ENCODE measurements around the gene HOXC5.
A peak's percentile ranks its signal among the peaks of the same experiment; 100 is the strongest.

Gene HOXC5

DNA sequence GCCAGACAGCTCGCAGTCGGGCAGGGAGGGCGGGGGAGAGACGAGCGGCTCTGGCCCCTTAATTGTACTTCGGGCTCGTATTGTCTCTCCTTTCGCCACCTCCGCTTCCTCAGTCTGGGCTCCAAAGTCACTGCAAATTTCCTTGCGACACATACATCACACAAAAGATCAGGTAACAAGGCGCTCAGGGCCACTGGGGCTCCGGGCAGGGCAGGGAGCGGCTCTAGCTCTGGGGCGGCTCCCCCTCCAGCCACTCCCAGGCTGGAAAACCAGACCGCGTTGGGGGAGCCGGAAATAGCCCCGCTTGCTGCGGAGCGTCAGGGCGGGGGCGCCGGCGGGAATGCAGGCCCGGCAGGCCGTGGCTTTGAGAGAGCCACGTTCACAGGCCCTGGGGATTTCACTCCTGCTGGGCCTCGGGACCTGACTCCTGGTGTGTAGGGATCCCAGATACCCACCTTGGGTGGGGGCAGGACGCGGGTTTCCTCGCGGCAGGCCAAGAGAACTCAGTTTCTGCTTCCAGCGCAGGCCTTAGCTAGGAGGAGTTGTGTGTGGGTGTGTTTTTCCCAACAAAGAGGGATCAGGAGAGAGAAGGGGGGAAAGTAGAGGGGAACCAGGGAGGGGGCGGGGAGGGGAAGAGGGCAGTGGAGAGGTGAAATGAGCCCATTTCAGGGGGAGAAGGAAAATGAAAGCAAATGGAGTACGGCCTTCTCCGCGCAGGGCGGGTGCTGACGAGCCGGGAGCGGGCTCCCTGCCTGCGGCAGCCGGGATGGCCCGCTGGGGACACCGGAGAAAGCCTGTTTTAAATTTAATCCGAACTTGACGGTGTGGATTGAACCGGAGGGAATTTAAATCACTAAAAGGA lies 37.2 kb upstream of the HOXC5 start:
- no peak for DNase-seq (ENCODE audit: low read depth, low spot score)

DNA sequence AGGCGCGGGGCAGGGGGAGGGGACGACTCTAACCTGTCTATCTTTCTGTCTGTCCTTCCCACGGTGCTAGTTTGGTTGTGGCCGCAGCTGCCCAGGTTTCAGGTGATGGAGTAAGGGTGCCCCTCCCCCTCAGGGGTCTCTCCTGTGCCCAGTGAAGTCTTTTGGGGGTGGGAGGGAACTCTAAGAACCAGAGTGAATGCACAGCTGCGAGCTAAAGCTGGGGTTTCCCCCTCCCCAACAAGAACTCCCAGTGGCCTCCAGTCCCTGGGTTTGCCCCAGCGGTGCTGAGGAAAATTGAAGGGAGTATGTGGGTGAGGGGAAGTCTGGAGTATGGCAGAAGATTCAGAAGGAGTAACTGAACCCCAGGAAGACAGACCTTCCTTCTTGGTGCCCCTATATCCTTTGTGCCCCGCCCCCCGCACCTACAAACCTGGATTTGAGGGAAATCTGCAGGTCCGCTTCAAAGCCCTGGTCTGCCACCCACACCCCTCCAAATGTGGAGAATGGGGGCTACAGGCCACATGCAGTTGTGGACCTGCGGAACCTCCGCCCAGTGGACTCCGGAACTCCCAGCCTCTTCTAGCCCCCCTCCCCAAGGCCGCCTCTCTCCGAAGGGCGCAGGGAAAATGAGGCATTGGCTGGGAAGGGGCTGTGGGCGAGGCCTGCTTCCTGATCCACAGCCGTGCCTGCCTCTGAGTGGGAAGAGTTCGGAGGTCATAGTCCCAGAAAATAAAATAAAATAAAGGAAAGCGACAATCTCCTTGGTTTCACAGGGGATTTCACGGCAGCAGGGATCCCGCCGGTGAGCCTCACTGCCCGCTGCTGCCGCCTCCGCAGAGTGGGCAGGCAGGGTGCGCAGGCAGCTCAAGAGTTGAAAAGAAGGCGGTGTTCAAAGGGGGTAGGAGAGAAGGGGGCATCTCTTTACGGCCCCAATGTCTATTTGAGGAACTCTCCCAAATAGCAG lies 36.3 kb upstream of the HOXC5 start:
- no peak for DNase-seq (ENCODE audit: low read depth, low spot score)

DNA sequence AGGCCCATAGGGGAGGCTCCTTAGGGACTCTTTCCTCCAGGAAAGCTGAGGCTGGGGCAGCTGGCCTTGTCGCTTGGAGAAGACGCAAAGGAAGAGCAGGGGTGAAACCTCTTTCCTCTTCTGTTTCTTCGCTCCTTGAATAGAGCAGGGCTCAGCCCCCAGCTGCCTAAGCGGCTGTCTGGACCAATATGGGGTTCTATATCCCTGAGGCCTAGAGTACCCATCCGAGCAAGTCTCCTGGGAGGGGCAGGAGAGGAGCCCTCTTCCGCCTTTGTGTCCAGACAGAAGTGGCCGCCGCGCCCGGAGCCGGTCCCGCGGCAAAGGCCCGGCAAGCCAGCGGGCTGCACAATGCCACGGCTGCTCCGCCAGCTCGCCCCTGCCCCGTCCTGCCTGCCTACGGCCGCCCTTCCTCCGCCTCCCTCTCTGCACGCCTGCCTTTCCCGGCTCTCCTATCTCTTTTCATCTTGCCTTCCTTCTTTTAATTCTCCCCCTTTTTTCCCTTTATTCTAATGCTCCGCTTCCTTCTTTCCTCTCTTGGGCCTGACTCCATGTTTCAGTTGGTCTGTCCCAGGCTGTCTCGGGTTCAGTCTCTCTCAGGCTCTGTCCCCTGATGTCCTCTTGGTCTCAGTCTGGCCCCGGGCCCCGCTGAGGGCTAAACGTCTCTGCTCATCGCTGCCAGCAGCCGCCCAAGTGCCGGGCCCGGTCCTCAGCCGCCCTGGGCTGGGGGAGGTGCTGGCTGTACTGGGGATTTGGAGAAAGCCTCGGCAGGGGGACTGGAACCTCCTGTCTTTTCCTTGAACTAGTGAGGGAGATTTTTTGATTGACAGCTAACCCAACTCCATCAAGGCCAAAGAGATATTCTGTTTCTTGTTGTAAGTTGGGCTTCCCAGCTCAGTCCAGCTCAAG lies 35.4 kb upstream of the HOXC5 start:
- DNase-seq (ENCODE audit: low read depth, low spot score): no peak

DNA sequence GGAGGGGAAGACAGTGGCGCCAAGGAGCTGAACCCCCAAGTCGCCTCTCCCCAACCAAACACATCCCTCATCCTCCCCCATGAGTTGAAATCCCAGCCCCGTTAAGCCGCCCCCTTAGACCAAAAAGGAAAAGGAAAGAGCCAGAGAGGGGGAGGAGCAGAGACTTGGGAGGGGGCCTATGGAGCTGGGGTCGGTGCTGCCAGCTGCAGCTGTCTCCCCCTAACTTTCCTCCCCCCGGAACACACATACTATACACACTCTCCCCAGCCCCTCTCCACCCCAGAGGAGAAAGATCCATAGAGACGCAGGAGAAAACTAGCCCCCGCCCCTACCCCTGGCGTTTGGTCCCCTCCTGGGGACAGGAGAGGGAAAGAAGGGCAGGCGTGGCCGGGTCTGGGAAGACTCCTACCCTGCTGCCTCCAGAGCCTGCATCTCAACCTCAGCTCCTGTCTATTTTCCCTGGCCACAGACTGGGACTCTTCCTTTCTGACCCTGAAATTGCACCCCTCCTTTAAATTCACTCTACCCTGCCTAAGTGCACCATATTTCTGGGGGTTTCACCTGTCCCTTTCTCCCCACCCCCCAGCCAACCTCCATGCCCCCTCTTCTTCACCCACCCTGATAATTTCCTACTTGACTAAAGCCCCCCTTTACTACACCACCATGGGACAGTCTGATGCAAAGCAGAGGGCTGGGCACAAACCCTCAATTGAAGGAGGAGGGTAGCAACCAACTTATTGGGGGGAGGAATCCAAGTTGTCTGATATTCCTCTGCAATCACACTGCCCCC lies 34.5 kb upstream of the HOXC5 start:
- no peak for DNase-seq (ENCODE audit: low read depth, low spot score)

DNA sequence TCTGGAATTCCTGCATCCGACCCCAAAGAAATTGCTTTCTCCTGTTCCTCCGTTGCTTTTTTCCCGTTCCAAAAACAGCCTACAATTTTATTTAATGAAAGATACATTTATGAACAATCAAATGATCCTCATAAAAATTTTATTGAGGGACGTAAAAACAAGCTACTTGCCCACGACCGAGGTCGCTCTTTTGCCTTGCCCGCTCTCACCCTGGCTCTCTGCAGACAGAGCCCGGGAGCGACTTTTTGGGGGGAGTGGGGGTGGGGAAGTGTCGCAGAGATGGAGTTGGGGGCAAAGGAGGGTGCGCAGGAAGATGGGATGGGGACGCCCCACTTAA lies 34.0 kb upstream of the HOXC5 start:
- DNase-seq (ENCODE audit: low read depth, low spot score): no peak

DNA sequence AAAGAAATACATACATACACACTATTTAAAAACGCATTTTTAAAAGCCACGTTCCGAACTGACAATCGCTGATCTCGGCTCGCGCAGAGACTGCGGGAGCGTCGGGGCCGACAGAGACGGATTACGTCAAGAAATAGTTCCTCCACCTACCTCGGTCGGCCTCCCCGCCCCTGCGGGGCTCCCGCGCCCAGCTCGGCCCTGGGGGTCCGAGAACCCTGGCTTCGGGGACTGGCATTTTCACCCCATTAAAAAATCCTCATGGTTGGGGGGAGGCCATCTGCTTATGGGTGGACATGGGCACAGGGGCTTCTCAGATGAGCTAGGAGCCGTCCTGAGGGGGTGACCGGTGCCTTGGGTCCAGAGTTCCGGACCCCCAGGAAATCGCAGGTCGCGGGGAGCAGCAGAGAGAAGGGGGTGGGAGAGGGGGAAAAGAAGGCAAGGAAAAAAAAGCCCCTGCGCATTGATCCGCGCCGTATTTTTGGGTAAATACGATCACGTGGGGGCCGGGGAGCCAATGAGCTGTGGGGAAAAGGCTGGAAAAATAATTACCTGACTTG lies 33.2 kb upstream of the HOXC5 start:
- DNase-seq (ENCODE audit: low read depth, low spot score): no peak

DNA sequence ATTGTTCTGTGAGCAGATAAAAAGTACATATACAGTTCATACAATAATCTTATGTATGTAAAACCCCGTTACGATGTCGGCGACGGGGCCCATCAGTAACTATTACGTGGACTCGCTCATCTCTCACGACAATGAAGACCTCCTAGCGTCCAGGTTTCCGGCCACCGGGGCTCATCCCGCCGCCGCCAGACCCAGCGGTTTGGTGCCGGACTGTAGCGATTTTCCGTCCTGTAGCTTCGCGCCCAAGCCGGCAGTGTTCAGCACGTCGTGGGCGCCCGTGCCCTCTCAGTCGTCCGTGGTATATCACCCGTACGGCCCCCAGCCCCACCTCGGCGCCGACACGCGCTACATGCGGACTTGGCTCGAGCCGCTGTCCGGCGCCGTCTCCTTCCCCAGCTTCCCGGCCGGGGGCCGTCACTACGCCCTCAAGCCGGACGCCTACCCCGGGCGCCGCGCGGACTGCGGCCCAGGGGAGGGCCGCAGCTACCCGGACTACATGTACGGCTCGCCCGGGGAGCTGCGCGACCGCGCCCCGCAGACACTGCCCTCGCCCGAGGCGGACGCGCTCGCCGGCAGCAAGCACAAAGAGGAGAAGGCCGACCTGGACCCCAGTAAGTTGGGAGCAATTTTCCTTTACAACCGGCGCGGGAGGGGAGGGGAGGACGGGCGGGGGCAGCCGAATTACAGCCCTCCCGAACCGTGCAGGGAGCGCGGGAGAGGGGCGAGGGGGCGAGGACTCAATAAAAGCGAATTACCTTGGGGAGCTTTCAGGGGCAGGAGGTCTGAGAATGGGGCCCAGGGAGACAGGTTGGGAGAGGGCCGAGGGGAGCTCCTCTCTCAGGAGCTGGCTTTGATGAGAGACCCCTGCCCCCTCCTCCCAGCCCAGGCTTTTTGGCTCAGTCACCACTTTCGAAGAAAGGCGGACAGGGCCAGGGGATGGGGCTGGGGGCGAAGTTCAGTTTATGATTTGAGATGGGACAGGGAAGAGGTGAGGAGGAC lies 32.4 kb upstream of the HOXC5 start, which contains the start of gene HOXC9:
Gene HOXC9 (plus strand): TSS at position 46 of the 999 bp plus-strand sequence. CDS start 28 bp downstream, at position 74.
- no peak for DNase-seq (ENCODE audit: low read depth, low spot score)

DNA sequence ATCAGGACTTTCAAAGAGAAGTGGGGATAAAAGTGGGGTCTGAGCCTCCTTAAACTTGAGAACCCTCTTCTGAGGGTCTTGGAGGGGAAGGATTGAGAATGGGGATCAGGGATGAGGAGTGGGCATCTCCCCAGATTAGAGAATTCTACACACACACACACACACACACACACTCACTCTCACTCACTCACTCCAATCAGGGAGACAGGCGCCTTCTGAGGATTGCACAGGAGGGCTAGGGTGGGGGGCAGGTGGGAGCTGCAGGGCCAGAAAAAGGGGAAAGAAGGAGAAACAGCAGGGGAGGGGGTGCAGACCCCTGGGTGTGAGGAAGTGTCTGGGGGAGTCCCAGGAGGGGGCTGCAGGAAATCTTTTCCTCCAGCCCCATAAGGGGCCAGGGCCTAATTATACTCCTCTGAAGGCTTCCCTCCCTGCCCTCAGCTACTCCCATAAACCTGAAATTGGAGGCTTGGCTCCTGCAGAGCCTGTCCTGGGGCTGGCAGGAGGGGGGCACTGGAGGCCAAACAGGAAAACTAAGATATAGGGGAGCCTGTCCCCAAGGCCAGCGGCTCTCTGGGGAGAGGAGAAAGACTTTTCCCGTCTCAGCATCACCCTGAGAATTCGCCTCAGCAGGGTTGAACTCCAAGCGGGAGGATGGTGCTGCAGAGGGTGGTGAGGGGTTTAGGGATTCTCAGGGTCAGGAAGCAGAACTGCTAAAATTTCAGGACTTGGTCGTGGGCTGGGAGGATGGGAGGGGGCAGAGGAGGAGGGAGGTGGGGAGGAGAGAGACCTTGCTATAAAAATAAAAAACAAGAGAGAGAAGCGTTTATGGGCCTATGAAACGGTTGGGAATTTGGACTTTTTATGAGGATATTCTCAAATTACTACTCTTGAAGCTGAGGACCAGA lies 31.3 kb upstream of the HOXC5 start:
- no peak for DNase-seq (ENCODE audit: low read depth, low spot score)

DNA sequence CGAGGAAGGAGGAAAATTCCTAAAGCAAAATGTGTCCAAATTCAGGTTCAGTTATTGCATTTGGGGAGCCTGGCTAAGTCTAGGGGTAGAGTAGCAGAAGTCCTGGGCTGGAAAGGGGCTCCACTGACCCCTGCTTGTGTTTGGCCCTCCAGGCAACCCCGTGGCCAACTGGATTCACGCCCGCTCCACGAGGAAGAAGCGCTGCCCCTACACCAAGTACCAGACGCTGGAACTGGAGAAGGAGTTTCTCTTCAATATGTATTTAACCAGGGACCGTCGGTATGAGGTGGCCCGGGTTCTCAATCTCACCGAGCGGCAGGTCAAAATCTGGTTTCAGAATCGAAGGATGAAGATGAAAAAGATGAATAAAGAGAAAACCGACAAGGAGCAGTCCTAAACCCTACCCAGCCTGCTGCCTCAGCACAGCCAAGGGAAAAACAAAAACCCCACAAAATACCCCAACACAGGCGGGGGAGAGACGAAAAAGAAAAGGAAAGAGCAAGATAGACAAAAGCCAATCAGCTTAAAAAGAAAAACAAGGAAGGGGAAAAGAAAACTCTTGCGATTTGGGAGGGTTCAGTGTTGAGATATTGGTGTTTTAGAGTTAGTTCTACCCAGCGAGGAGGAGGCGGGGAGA lies 30.5 kb upstream of the HOXC5 start:
- DNase-seq (ENCODE audit: low read depth, low spot score): no peak

DNA sequence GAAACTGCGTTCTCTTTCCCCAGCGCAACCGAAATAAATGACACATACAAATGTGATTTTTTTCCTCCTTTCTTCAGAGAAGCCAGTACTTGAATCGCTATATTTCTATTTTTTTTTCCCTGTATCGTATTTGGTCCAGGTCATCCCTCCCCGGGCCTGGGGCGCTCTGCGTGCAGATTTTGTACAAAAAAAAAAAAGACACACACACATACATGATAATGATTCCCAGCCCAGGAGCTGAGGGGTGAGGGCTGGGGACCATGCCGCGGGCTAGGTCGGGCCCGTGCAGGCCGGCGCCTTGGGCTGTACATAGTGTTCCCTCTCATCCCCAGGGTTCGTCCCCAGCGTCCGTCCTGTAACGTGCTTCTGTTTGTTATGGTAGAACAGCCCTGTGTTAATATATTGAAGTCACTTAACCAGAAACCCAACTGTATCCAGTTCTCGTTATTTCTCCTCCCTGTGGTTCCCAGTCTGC lies 29.9 kb upstream of the HOXC5 start:
- DNase-seq (ENCODE audit: low read depth, low spot score): no peak

DNA sequence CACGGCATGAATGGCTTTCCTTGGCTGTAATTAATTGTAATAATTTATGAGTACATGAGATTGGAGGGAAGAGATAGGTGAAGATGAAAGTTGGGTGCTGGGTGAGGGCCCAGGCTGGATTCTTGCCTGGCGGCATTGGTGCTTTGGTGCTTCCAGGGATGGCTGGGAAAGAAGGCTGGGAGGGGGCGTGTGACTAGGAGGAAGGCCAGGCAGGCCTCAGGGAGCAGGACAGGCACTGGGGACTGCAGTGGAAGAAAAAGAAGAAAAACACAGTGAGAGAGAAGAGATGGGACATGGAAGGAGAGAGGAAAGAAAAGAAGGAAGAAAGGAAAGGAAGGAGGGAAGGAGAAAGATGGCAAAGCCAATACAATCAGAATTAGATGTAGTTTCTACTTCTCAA lies 29.2 kb upstream of the HOXC5 start:
- no peak for DNase-seq (ENCODE audit: low read depth, low spot score)

DNA sequence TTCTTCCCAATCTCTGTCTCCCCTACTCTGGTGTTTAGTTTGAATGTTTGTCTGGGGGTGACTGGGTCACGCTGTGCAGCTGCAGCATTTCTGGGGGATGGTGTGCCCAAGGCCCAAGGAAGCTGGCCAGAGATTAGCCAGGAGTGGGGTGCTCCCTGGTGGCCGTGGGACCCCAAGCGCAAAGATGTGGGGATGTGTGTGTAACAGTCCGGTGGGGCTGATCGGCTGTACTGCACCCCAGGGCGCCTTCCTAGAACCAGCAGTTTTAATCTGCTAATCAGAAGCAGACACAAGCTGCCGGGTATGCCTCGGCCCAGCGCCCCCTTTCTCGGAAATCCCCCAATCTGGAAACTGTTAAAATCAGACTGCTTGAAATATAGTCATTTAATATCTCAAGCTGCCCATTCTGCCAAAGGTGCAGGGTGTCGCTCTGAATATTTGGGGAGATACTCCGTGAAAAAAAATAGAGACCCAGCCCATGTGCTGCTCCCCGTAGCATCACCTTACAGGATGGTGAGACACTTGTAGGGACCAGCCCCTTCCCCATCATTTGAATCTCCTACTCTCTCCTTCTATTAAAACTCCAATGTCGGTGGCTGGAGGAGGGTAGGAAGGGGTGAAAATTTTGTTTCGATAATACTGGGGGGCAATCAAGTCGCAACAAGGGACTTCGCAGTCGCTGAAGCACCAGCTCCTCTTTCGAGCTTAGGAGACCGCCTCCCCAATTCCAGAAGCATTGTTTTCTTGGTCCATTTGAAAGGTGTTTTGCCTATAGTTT lies 28.6 kb upstream of the HOXC5 start:
- DNase-seq (ENCODE audit: low read depth, low spot score): no peak

DNA sequence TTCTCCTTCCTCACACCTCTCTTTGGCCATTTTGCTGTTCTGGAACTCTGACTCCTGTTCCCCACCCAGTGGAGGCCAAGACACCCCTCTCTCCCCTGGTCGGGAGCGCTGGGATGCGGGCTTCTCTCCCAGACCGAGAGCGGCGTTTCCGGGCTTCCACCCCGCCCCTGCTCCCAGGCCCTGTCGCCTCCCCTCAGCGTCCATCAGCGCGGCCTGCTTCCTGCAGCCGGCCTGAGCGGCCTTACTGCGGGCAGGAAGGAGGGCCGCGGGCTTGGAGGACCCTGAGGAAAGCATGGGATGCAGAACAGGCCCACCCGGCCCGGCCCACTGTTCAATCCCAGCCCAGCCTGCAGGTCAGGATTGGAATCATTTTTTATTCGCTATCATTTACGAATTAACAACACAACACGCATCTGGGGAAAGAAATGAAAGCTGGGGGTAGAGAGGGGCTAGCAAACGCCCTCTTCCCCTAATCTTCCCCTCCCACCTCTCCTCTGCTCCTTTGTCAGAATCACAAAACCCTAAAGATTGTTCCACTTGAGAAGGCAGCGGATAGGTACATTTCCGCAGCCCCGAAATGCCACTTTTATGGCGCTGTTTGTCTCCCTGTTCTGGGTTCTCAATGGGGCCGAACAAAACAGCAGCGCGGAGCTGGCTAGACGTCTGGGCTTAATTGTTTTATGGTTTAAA lies 27.9 kb upstream of the HOXC5 start:
- no peak for DNase-seq (ENCODE audit: low read depth, low spot score)

DNA sequence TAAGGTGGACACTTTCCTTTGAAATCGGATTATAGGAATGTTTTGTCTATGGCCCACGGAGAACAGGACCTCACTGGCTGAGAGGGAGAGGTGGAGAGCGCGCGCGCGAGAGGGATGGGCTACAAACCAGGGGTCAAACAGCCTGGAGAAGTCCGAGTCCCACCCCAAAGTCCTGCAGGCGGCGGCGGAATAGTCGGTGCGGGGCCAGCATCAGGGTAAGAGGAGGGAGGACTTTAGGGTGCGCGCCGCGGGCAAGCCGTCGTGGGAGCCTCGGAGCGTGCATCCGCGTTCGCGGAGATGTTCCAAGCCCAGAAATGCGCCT lies 27.4 kb upstream of the HOXC5 start:
- DNase-seq (ENCODE audit: low read depth, low spot score): no peak

DNA sequence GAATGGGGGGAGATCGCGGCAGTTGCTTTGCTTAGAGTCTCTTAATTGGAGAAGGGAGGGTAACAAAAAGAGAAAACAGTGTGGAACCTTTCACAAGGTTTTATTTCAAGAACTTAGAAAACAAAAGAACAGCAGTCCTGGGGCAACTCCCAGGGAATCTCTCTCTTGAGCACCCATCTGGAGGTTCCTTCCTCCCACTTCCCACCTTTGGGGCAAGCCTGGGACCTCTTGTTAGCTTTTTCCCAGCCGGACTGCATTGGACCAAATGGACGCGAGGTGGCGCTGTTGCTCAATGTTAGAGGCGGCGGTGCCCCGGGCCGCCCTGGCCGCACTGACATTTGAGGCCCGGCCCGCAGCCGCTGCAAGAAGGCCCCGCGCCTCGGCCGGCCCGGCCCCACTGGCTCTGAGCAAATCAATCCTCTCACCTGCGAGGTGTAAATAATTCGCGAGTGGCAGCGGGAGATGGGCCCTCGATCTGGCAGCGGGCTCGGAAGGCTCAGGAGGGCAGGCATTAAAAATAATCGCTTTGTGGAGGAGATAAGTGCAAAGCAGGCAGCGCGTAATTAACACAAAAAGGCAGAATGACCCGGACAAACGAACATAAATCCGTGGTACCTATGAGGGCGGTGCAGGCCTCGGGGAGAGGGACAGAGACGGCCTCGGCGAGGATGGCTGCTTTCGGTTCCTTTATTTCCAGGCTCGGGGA lies 26.8 kb upstream of the HOXC5 start:
- peak; percentile 24 for DNase-seq (ENCODE audit: low read depth, low spot score)

All from smooth muscle cell of the brain vasculature (primary cell).